NCI-H1417 treated with DMSO at 0.1 percent for 48 hours (cell line): ENCODE data around the gene GRXCR2.
"Not testable (repeated sequence)": the region's sequence is repeated elsewhere in the genome, so short reads cannot be mapped to it uniquely, and the experiment has no call there.

ENCODE experiments used
- DNase-seq: peaks from one replicate; lab custom pipeline; 2025; lab: John Stamatoyannopoulos, UW

GRXCR2 gene

DNA sequence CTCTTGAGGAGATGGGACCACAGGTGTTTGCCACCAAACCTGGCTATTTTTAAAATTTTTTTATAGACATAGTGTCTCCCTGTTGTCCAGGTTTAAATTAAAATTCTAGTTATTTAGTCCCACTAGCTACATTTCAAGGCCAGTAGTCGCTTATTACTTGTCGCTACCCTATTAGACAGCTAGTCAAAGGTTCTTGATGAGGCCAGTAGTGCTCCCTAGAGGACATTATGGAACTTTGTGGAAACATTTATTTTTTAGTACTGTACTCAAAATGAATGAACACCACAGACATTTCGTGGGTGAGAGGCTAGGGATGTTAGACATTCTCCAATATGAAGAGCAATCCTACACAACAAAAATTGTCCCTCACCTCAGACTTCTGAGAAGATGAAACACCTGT, 14.4 kb upstream of the GRXCR2 start:
- DNase-seq = no peak

DNA sequence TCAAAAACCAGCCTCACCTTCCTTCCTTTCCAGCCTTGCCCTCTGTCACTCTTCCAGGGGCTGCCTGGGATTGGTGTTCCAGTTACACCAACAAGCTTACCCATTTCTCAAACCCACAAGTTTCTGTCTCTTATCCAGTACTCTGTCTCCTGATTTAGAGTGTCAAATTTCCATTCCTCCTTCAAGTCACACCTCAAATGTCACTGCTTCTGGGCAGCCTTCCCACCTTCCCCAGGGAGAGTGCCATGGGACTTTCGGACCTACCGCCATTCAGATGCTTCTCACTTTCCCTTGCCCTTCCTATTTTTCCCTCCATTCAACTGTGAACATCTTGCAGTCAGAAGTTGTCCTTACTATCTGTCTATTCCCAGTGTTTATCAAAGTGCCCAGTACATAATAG, 2.0 kb upstream of the GRXCR2 start:
- DNase-seq = no peak

DNA sequence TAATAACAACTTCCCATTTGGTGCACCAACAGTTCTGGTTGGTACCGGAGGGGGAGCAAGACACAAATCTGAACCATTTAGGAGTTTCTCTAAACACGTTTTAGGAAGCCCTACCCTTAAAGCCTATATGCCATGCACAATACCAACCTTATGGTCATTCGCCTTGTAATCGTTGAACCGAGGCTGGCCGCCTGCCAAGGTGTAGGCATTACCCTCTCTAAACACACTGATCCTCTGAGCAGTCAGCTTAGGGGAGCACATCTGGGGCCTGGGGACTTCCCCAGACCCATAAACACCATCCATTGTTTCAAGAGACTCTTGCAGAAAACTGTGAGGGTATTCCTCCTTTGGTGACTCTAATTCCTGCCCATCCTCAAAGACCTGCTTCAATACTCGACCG, 328 bp downstream of the GRXCR2 start:
- DNase-seq = no peak

DNA sequence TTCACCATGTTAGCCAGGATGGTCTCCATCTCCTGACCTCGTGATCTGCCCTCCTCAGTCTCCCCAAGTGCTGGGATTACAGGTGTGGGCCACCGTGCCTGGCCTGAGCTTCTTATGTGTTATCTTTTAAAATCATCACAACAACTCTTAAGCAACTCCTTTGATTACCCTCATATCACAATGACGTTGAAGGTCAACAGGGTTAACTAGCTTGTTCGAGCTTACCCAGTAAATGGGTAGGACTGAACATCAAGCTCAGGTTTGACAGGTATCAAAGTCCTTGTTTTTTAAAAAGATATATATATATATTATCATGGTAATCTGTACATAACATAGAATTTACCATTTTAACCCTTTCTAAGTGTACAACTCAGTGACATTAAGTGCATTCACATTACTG, 3.1 kb downstream of the GRXCR2 start:
- DNase-seq = no peak

DNA sequence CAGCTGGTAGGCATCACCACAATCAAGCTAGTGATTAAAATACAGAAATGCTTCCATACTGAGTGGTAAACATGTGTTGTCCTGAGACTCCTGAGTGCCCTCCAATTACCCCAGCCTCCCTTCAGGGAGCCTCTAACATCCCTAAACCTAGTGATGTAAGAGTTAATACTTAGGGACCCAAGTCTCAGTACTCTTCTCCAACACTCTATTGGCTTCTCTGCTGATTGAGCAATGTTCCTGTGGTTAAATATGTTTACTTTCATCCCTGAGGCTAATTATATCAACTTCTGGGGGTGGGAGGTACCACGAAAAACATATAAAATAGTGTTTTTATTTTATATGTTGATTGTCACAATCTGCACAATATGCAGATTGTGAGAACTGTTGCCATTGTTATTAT, 5.0 kb downstream of the GRXCR2 start:
- DNase-seq = no peak

DNA sequence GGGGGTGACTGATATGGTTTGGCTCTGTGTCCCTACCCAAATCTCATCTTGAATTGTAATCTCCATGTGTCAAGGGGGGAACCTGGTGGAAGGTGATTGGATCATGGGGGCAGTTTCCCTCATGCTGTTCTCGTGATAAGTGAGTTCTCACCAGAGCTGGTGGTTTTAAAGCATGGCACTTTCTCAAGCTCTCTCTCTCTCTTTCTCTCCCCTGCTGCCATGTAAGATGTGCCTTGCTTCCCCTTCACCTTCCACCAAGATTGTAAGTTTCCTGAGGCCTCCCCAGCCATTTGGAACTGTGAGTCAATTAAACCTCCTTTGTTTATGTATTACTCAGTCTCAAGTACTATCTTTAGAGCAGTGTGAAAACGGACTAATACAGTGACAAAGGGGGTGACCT, 8.4 kb downstream of the GRXCR2 start:
- DNase-seq = not testable (repeated sequence)

DNA sequence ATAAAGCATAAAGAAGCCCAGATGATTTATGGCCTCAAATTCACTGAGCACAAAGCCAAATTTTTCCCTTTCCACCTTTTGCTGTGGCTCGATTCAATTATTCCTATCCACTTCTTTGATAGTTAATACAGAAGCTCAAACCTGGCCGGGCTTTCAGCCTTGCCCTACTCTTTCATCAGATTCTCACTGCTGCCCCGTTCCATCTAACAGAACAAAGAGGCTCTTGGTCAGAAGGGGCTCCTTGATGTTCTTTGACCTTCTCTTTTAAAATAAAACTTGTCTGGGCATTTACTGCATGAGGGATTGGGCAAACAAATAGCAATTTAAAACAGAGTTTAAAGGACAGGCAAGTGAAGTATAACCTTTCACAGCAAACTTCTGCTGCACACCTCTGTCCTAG, 9.8 kb downstream of the GRXCR2 start:
- no peak for DNase-seq

DNA sequence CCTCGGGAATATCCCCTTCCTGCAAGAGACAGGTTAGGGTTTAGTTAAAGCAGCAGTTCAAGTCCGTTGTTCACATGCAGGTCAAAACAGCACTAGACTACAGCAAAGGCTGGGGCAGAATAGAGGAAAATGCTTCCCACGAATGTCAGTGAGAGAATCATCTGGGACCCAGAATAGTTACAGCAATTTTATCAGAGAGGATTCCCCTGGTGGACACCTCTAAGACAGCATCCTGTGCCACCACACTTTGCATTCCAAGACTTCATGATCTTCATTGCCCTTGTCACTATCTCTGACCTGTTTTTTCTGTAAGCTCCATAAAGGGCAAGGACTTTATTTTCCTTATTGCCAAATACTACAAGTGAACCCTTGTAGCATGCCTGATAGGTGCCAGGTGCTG, 12.9 kb downstream of the GRXCR2 start:
- DNase-seq = no peak

DNA sequence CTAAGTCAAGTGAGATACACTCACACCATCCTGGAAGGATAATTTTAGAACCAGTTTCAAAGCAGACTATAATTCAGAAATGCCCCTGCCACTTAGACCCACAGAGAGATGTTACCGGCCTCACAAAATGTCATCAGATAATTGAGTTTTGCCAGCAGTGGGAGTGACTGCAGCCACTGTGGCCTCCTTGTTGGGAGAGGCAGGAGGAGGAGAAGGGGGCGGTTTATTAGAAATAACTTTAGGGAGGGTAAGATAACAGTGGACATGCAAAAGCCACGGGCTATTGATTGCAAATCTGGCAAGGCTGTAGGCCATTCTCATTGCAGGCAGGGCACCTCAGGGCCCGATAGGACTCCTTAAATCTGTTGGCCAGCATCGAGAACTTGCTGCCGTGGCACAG, 13.4 kb downstream of the GRXCR2 start:
- DNase-seq = no peak

DNA sequence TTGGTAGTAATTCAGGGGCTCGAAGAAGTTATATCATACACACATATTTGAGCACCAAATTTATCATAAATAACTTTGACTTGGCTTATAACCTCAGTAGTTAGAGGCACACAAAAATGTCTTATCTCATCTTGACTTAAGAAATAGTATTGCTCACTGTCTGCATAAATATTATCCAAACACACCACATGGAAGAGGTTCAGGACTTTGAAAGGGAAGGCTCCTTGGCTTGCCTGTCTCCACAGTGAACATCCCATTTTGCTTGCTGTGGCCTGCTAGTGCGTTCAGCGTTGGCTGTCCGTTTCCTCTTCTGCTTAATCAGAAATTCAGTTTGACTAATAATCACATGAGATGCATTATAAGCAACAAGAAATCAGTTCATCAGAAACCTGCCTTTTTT, 13.9 kb downstream of the GRXCR2 start:
- no peak for DNase-seq

DNA sequence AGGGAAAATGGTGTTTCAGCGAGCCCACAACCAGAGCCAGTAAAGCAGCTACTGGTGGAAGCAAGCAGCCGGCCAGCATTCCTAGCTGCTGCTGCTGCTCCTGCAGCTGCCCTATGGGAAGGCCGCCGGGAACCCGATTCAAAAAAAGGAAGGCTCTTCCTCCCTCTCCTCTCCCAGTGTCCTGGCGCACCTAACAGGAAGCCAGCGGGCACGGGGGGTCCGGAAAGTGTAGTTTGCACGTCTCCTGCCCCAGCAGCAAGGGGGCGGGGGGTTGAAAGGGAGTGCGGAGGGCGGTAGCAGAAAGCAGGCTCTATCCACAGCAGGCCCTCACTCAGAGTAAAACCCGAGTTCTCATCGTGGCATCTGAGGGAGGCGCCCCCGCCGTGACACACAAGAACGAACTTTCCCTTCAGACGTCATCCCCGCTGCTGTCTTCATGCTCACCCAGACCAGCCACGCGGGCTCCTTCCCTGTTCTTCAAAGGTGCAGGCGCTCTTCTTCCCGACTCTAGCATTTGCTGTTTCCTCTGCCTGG, 16.5 kb downstream of the GRXCR2 start:
- no peak for DNase-seq

DNA sequence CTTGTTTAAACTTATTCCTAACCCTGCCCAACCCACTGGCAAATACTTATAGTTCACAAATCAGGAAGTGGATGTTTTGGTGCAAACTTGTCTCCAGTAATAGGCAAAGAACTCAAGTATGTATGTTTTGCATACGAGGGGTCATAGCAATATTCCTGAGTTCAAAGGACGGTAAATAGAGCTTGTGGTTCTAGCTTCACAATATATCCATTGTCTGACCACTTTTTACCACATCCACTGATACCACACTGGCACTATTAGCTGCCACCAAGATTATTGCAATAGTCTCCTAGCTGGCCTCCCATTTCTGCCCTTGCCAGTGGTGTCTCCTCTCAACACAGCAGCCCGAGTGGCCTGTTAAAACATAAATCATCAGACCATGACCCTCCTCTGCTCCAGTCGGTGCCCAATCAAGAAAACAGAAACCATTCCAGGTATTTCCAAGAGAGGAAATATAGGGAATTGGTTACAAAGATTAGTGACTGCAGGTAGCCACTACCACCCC, 17.0 kb downstream of the GRXCR2 start:
- no peak for DNase-seq

DNA sequence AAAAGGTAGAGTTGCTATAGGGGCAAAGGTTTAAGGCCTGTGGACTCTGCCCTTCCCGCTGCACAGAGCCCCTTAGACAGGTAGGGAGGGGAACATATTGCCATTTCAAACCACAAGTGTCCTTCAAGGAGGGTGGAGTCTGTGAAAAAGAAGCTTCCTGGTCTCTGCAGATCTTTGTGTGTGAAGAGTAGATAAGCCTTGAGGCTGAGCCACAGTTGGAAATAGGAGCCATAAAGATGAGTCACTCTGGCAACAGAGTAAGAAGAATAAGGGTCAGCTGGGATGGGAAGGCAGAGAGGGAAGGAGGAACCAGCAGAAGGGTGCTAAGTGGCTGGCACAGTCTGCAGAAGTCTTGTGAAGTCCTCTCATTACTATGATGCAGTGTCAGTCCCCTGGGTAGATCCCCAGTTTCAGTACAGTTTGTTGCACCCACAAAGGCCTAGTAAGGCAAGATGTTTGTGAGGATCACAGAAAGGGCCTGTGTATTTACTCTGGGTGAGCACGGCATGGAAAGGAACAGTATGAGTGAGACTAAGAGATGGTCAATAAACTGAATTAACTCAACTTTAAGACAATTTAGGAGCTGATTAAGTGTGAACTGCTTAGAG, 18.1 kb downstream of the GRXCR2 start:
- no peak for DNase-seq

DNA sequence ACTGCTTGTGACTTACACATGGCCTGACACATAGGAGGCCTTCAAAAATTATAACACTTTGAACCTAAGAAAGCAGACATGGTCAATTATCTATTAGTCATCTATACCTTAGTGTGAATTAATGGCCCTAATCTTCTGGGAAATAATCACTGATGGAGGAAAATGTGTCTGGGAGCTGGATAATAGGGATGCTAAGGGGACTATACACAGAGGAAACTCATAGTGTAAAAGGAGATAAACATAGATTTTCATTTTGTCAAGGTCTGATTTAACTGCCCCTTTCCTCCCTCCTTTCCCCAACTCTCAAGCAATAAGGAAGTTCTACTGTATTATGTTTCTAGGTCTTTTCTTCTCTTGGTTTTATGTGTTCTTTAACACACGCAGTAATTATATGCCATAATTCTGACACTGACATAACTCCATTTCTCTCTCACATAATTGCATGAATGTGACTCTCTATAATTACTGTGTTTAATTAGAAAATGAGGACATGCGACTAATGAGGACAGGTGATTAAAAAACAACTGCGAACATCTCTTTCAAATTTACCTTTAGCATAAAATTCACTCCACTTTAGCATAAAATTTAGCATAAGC, 18.9 kb downstream of the GRXCR2 start:
- no peak for DNase-seq

DNA sequence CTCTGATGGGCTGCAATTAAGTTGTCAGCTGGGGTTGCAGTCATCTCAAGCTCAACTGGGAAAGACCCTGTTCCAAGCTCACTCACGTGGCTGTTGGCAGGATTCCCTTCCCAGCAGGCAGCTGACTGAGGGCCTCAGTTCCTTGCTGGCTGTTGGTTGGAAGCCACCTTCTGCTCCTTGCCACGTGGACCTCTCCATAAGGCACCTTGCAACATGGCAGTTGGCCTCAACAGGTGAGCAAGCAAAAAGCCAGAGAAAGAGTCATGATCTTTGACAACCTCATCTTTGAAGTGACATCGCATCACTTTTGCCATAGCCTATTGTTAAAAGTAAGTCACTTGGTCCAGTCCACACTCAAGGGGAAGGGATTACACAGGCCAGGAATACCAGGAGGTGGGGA, 19.8 kb downstream of the GRXCR2 start:
- DNase-seq = no peak

DNA sequence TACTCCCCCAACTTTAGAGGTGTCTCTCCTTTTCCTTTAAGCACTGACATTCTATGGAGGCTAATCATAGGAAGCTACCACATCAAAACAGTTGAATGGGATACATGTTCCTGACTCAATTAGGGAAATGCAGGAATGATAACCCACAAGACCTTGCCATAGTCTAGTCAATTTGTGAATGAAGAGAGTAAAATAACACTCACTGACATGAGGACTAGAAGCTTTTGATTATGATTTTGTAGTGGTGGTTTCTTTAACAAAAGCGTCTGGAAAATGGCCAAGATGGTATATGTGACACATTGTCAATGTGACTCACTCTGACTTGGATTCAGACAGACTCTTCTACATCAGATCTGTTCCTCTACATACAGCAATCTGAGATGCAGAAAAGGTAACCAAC, 24.0 kb downstream of the GRXCR2 start:
- no peak for DNase-seq

DNA sequence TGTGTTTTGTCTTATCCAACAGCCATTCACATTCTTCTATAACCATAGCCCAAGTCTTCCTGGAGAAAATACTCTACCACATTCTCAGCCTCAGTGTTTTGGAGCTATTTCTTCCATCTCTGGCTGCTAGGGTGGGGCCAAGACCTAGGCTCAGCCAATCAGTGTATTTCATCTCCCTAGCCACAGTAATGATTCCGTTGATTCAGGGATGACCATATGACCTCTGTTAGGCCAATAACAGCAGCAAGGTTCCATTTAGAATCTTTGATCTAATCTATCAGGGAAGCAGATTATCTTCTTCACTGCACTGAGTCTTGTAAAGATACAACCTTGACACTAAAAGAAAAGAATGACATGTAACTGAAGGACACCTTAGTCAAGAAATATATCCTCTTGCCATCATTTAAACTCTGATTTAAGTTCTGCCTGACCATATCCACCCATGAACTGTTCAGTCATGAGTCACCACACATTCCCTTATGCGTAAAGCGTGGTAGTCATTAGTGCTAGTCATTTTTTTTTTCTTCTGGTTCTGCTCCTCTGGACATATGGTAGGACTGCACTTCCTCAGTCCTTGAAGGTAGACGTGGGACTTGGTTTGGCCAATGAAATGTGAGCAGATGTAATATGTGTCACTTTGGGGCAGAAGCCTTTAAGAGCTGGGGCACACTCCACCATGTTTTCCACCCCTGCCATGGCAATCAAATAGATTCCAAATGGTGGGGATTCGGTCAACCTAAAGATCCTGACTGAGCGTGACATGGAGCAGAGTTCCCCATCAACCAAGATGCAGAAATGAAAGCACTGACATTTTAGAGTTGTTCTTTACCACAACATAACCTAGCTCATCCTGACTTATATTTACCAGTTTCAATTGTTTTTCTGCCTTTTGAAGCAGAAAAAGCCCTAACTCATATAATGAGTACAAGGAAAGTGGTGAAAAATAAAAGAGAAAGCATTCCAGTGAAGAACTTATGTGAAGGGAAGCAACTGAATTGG, 25.0 kb downstream of the GRXCR2 start:
- DNase-seq = no peak

DNA sequence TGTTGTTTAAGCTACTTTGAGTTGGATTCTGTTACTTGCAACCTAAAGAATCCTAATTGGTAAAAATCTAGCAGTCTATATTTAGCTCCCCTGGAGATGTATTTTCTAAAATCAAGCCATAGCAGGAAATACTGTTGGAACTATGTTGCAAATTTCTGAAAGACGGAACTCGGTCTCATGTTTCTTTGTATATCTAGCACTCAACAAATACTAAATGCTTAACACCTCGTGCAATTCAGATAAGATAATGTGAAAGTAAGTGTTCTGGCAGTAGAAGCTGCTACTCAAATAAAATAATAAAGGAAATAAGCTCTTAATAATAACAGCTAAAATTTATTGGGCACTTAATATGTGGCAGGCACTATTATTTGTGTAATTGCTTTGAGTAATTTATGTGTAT, 26.7 kb downstream of the GRXCR2 start:
- DNase-seq = no peak

DNA sequence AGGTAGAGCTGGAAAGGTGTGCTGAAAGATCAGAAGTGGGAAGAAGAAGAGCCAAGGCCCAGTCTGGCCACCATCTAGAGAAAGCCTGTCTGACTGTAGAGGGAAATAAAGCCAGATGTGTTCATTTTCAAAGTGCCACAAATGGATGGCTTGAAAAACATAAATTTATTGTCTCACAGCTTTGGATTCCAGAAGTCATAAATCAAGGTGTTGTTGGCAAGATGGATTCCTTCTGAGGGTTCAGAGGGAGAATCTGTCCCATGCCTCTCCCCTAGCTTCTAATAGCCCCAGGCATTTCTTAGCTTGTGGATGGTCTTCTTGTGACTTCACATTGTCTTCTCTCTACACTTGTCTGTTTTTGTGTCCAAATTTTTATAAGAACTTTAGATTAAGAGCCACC, 31.5 kb downstream of the GRXCR2 start:
- no peak for DNase-seq

DNA sequence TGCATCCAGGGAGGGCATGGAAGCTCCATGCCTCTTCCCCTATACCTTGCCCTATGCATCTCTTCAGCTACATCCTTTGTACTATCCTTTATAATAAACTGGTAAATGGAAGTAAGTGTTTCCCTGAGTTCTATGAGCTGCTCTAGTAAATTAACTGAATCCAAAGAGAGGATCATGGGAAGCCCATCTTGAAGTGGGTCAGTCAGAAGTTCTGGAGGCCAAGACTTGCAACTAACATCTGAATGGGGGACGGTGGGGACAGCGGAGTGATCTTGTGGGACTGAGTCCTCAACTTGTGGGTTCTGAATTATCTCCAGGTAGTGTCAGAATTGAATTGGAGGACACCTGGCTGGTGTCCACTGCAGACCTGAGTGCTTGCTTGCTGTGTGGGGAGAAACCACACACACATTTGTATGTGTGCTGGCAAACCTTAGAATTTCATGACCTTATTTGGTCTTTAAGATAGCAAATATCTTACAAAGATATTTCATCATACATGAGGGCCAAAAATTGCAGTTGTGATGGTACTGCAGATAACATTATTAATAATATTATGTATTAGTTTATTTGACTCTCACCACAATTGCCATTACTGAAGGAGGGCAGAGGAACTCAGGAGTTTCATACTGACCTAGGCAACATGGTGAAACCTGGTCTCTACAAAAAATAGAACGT, 32.2 kb downstream of the GRXCR2 start:
- no peak for DNase-seq

DNA sequence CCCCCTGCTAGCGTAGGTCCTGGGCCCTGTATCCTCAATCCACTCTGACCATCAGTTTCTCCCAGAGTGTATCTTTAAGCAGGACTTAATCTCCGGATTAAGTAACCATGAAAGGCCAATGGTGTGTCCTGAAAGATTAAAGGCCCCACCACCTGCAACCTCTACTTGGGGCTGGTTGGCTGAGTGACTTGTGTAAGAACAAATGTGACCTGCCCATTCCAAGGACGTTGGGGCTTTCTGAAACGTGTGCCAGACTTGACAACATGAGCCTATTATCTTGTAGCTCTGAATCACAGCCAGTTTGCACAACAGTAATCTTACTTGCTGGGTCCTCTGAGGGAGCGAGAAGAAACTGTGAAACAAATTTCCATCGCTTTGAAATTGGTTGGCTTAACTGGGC, 34.5 kb downstream of the GRXCR2 start:
- DNase-seq = no peak

DNA sequence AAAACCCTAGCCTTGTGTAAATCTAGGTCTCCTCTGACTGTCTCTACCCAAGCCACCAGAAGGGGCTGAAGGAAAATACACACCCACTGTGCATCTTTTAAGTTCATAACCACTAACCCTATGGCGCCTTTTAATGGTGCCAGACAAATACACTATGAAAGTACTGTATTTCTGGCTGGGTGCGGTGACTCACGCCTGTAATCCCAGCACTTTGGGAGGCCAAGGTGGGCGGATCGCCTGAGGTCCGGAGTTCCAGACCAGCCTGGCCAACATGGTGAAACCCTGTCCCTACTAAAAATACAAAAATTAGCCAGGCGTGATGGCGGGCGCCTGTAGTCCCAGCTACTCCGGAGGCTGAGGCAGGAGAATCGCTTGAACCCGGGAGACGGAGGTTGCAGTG, 36.6 kb downstream of the GRXCR2 start:
- DNase-seq = not testable (repeated sequence)
